ENCODE data around the gene SLC31A1. TPM values are rescaled to one million over a fixed set of nuclear protein-coding genes. Genes with fewer than 3 reads are reported as not detected.

SLC31A1 gene
- polyA plus RNA-seq, 1 experiment, result 38.4 TPM

DNA sequence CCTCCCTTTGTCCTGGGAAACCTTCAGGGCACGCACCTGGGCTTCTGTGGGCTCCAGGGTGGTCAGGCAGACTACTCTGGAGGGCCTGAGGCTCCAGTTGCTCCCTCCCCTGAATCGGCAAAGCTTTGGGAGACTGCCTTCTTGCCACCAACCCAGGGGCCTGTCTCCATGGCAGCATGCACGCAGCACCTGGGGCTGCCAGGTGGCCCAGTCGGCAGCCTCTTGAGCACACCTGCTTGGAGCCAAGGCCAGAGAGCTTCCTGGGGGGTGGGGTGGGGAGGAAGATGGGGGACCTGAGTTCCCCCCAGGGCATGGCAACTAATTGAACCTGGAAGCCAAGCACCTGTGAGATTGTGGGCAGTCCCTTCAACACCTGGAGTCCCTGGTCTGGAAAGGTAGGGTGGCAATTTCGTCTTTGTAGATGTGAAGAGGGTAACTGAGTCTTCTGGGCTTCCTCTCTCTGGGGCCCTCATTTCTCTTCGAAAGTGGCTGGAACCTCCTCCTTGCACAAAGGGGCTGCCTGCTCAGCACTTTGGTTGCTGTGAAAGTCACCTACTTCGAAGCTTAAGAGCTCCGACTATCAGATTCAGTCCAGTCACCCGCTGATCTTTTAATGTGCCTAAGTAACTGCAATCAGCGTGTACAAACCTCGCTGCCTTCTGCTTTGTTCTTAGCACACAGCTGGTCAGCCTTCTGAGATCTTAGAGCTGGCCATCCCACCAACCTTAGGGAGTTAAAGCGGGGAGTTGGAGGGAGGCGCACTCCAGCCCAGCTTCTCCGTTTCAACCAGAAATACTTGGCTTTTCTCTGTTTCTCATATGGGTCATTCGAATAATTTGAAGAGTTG, 77.8 kb downstream of the SLC31A1 start:
- no peak overlapping the region for H3K4me3 ChIP-seq (ENCODE audit: low read depth, low read length)
- POLR2A ChIA-PET, result interaction anchor here (0.7 kb wide), 1 partner anchor 111 kb away, joined by 3 read pairs; the partner anchor contains the start of genes C9orf43 and POLE3
- H3K9me3 ChIP-seq (ENCODE audit: control insufficient read depth, insufficient read depth, low read length), result peaks cover 2% of the 10 kb centered on the region; the same call in 1 of the 2 replicates
- H3K27me3 ChIP-seq (ENCODE audit: control insufficient read depth, insufficient read depth, low read length), result peaks cover 27% of the 10 kb centered on the region
- DNase-seq (ENCODE audit: low read depth, low spot score), result no peak
- TF ChIP-seq, protein P1, sequence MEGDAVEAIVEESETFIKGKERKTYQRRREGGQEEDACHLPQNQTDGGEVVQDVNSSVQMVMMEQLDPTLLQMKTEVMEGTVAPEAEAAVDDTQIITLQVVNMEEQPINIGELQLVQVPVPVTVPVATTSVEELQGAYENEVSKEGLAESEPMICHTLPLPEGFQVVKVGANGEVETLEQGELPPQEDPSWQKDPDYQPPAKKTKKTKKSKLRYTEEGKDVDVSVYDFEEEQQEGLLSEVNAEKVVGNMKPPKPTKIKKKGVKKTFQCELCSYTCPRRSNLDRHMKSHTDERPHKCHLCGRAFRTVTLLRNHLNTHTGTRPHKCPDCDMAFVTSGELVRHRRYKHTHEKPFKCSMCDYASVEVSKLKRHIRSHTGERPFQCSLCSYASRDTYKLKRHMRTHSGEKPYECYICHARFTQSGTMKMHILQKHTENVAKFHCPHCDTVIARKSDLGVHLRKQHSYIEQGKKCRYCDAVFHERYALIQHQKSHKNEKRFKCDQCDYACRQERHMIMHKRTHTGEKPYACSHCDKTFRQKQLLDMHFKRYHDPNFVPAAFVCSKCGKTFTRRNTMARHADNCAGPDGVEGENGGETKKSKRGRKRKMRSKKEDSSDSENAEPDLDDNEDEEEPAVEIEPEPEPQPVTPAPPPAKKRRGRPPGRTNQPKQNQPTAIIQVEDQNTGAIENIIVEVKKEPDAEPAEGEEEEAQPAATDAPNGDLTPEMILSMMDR (IDR thresholded peaks at IDR 0.05; ENCODE audit: low read depth, low read length), result no peak
- CTCF ChIA-PET, result no interaction called here
- no peak overlapping the region for H3K27ac ChIP-seq (ENCODE audit: low read depth, low read length)

DNA sequence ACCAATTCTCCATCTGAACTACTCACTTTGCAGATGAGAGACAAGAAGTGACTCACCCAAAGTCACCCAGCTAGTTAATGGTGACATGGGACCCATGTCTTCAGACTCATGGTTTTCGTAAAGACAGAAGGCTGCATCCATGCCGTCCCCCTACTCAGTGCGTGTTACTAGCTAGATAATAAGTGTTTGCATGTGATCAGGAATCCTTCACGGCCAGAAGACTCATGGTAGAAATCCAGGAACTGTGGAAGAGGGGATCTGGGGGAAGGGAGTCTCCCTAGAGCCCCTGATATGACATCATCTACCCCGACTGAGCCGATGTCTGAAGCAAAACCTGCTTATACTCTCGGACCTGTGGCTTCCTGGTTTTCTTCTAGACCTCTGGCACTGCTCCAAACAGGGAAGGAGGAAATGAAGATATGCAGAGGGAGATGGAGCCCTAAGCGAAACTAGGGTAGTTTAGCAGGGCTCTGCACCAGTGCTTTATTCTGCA, 78.5 kb downstream of the SLC31A1 start:
- DNase-seq (ENCODE audit: low read depth, low spot score), result no peak
- peaks cover 31% of the 10 kb centered on the region for H3K27me3 ChIP-seq (ENCODE audit: control insufficient read depth, insufficient read depth, low read length)
- H3K9me3 ChIP-seq (ENCODE audit: control insufficient read depth, insufficient read depth, low read length), result peaks cover 2% of the 10 kb centered on the region; the same call in 1 of the 2 replicates
- H3K27ac ChIP-seq (ENCODE audit: low read depth, low read length), result no peak overlapping the region
- ChIA-PET POLR2A (interaction anchor here (0.7 kb wide), 1 partner anchor 110 kb away, joined by 3 read pairs; the partner anchor contains the start of genes C9orf43 and POLE3), CTCF (no interaction called here)
- TF ChIP-seq, protein P1 (IDR thresholded peaks at IDR 0.05; ENCODE audit: low read depth, low read length), result no peak
- H3K4me3 ChIP-seq (ENCODE audit: low read depth, low read length), result no peak overlapping the region

DNA sequence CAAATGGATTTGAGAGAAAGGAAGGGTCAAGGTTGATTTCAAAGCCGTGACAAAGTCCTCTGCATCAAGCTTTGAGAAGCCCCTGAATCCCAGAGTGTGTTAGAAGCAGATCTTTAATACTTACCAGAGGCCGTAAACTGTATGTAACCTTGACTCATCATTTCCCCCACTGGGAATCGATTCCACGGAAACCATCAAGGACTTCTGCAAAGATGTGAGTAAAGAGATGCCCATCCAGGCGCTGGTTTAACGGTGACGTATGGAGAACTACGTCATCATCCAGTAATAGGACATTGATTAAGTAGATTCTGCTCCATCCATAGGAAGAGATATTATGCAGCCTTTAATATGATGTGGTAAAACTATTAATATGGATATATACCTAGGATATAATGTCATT, 80.2 kb downstream of the SLC31A1 start:
- TF ChIP-seq, protein P1 (IDR thresholded peaks at IDR 0.05; ENCODE audit: low read depth, low read length), result no peak
- H3K27ac ChIP-seq (ENCODE audit: low read depth, low read length), result no peak overlapping the region
- H3K27me3 ChIP-seq (ENCODE audit: control insufficient read depth, insufficient read depth, low read length), result peaks cover 33% of the 10 kb centered on the region
- ChIA-PET CTCF (no interaction called here), POLR2A (no interaction called here)
- H3K9me3 ChIP-seq (ENCODE audit: control insufficient read depth, insufficient read depth, low read length), result peaks cover 2% of the 10 kb centered on the region; the same call in 1 of the 2 replicates
- DNase-seq (ENCODE audit: low read depth, low spot score), result no peak
- H3K4me3 ChIP-seq (ENCODE audit: low read depth, low read length), result no peak overlapping the region

DNA sequence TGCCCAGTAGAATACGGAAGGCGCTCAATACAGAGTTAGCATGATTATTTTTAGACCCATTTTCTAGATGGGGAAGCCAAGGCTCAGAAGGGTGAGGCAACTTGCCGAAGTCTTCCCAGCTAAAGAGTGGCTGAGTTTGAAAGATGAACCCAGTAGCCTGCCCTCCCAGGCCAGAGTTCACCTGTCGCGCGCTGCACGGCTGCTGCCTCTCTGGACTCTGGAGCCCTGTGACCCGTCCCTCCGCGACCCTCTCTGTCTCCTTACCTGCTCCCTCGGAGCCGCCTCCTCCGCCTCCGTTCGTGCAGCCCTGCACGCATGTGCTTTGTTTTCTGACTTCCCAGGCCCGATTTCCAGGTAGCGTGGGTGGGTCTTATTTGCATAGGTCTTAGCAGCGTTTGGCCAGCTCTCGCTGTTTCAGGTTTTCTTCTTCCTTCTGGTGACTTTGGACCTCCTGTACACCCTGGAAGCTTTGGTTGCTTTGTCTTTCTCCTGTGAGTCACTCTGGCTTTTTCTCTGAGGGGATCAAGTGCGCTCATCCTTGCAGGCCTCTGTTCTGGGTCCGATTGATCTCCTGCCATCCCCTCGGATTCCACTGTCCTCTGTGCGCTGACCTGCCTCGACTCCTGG, 81.6 kb downstream of the SLC31A1 start, which contains the start of gene RNF183:
Gene RNF183 (minus strand): TSS at position 585 of the 627 bp plus-strand sequence. CDS start 5,192 bp downstream, outside the sequence.
- ChIA-PET CTCF (no interaction called here), POLR2A (no interaction called here)
- TF ChIP-seq, protein P1 (IDR thresholded peaks at IDR 0.05; ENCODE audit: low read depth, low read length), result no peak

More for the DNA sequence above, 81.6 kb downstream of the SLC31A1 start, which contains the start of gene RNF183:
- H3K4me3 ChIP-seq (ENCODE audit: low read depth, low read length), result no peak within 1 kb of the TSS
- H3K27me3 ChIP-seq (ENCODE audit: control insufficient read depth, insufficient read depth, low read length), result peaks cover 33% of the 10 kb centered on the region
- H3K9me3 ChIP-seq (ENCODE audit: control insufficient read depth, insufficient read depth, low read length), result peaks cover 2% of the 10 kb centered on the region; the same call in 1 of the 2 replicates
- no peak for DNase-seq (ENCODE audit: low read depth, low spot score)
- H3K27ac ChIP-seq (ENCODE audit: low read depth, low read length), result no peak within 1 kb of the TSS
